Aorta (tissue), 5 donors: ENCODE results near the gene SPACA7. TPM values are rescaled to one million over a fixed set of nuclear protein-coding genes. Genes with fewer than 3 reads are reported as not detected.
A peak's percentile ranks its signal among the peaks of the same experiment; 100 is the strongest.

ENCODE experiments used
- ATAC-seq: fragments of 200-7000 bp; cut with Tn5 transposase; one replicate; pipeline ENCODE4 v1.9.1; 2022; ENCODE audit warnings: moderate library complexity; ENCODE audit not compliant: low FRiP score
- DNase-seq, 2 donors: peaks; one replicate each; pipeline ENCODE4 v3.0.0-alpha.2; 2020
- H3K27ac ChIP-seq, 2 donors: one replicate each; pipeline ENCODE4 v1.5.1; 2013; ENCODE audit warnings: low read length in 2 of 2, mild to moderate bottlenecking in 2 of 2, moderate library complexity in 2 of 2, control low read depth in 1 of 2, inconsistent platforms in 1 of 2, low read depth in 1 of 2
- H3K27me3 ChIP-seq, 2 donors: one replicate each; pipeline ENCODE4 v1.6.1; 2013; ENCODE audit warnings: control low read depth in 1 of 2, low read length in 1 of 2, mild to moderate bottlenecking in 1 of 2, moderate library complexity in 1 of 2; ENCODE audit not compliant: insufficient read depth in 2 of 2, control insufficient read depth in 1 of 2
- H3K36me3 ChIP-seq, 2 donors: one replicate each; pipeline ENCODE4 v1.6.1; 2013; ENCODE audit warnings: control low read depth in 1 of 2, low read length in 1 of 2, mild to moderate bottlenecking in 1 of 2; ENCODE audit not compliant: insufficient read depth in 2 of 2, control insufficient read depth in 1 of 2
- H3K4me1 ChIP-seq, 2 donors: one replicate each; pipeline ENCODE4 v1.6.1; 2013; ENCODE audit warnings: low read length in 2 of 2, control low read depth in 1 of 2, mild to moderate bottlenecking in 1 of 2, moderate library complexity in 1 of 2; ENCODE audit not compliant: insufficient read depth in 2 of 2, control insufficient read depth in 1 of 2
- H3K4me3 ChIP-seq, 2 donors: one replicate each; pipeline ENCODE4 v1.5.1; 2013; ENCODE audit warnings: low read length in 2 of 2, control low read depth in 1 of 2, mild to moderate bottlenecking in 1 of 2
- H3K9me3 ChIP-seq: one replicate; pipeline ENCODE4 v1.6.1; 2013; ENCODE audit warnings: mild to moderate bottlenecking, low read length; ENCODE audit not compliant: control insufficient read depth
- WGBS, 2 donors: extraction: QIAGEN DNeasy Blood & Tissue Kit; methylation state at CpG; one replicate each; pipeline ENCODE4 v1.1.7; 2013; 5-methylcytosine and 5-hydroxymethylcytosine counted together
- intact Hi-C, 2 donors: fragments of 100-400 bp; cut with DNase I; formaldehyde crosslinking; loops; one replicate each; pipeline versions ENCODE4 v1.14.2 to v1.15.0; 2022
- polyA plus RNA-seq, 2 donors: library from polyadenylated mRNA; stranded (reverse); fragments of 200-250 nt; gene quantifications; one replicate each; pipeline ENCODE4 v1.2.3, GENCODE V29; 2013
- total RNA-seq, 2 donors: library from RNA; stranded (reverse); fragmentation: NEBNext Ultra II Directional; extraction: Animal tissue kit (Norgen Biotek cat#: 25700); gene quantifications; one replicate each; pipeline ENCODE4 v1.2.1, GENCODE V29; 2021
- donor health status: healthy with polysubstance abuse.
- donor health status: Bipolar disorder and iron deficiency.
- donor health status: DM: no; HTN: no; CAD: no.
- donor health status: DM: no; HTN: no; CAD: no.
- donor health status: DM: yes; HTN: yes; CAD: no.

The SPACA7 gene
- total and polyA plus RNA-seq, 4 donors, result 0.45 TPM; not detected in 3

DNA sequence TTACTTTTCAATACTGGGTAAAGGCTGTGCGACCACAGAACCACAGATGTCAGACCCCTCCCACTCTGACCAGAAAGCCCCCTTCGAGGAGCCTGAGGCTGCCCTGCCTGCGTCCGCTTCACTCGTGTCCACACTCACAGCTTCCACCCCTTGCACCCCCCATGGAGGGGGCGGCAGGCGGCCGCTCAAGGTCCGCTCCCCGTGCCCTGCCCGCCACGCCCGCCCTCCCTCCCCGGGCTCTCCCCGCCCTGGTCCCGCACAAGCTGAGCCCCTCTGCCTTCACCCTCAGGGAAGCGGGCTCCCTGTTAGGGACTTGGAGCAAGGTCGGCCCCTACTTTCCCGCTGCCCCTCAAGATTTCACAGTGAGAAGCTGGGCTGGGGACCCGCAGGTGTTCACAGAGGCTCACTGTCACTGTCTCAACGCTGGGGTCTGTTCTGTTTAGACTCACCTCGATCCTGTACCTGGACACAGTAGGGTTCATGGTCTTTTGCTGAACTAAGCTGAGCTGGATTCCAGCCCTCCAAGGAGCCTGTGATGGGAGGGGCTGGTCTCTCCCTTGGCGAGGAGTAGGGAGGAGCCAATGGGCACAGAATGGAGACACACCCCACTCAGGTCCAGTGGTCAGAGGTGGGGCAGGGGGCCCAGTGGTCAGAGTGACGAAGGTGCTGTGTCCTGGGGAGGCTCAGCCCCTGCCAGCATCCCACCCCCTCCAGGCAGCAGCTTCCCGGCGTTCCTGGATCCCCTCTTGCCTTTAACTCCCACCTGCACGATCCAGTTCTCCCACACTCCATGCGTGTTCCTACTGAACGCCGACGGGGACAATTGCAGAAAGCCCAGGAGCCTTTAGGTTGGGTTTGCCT lies 69.5 kb downstream of the SPACA7 start:
- intact Hi-C loops, result loop anchor here (2.0 to 10.0 kb wide), 2 partner anchors 971 to 973 kb away; no protein-coding TSS in a partner anchor
- peak in 1 of 2 donors; percentile 72 for DNase-seq
- 69 to 70% methylated on average over 28 to 31 of the region's 31 CpGs for WGBS, 2 donors
- no peaks in the 10 kb centered on the region for H3K4me1 ChIP-seq
- no peak overlapping the region for H3K4me3 ChIP-seq
- no peaks in the 10 kb centered on the region for H3K9me3 ChIP-seq
- H3K36me3 ChIP-seq, result no peaks in the 10 kb centered on the region
- ATAC-seq, result no peak
- H3K27ac ChIP-seq, result no peak overlapping the region
- no peaks in the 10 kb centered on the region for H3K27me3 ChIP-seq

DNA sequence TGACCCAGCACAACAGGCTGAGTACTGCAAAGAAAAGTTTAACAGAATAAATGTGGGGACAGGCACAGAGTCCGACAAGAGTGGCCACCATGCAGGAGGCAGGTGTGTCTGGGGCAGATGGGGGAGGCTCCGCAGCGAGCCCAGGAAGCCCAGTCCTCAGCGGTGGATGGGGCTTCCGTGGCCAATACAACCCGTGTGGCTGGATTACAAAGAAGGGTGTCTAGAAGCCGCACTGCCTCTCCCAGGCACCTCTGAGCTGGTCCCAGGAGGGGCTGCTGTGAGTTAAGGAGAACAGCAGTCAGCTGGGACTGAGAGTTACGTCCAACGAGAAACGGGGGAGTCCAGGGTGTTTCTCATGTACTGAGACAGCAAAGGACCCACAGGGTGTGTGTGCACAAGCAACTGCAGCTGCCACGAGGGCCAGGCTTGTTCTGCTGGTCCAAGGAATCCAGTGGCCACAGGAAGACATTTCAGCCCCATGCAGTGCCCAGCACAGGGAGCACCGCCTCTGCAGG lies 70.2 kb downstream of the SPACA7 start:
- no peaks in the 10 kb centered on the region for H3K36me3 ChIP-seq
- H3K4me3 ChIP-seq, result no peak overlapping the region
- 61 to 69% methylated on average over 11 to 12 of the region's 12 CpGs for WGBS, 2 donors
- intact Hi-C loops, result loop anchor here in 1 of 2 donors (10.0 kb wide), 1 partner anchor 972 kb away; no protein-coding TSS in a partner anchor
- no peaks in the 10 kb centered on the region for H3K9me3 ChIP-seq
- H3K27me3 ChIP-seq, result no peaks in the 10 kb centered on the region
- DNase-seq (peak in 1 of 2 donors; percentile 59), ATAC-seq (no peak)
- H3K4me1 ChIP-seq, result no peaks in the 10 kb centered on the region
- H3K27ac ChIP-seq, result no peak overlapping the region

DNA sequence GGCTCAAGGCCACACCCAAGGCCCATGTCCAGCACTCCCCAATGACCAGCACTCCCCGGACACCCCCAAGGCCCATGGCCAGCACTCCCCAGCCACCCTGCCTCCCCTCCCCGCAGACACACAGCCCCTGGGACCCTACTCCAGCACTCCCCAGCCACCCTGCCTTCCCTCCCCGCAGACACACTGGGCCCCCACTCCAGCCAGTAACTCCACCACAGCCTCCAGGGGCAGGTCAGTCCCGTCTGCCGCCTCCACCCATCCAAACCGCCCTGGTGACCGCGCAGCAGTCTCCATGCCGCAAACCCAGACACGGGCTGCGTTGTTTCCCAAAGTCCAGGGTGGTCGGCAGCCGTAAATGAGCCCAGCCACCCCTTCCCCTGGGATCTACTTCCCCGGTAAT lies 70.7 kb downstream of the SPACA7 start:
- no peaks in the 10 kb centered on the region for H3K4me1 ChIP-seq
- no peaks in the 10 kb centered on the region for H3K36me3 ChIP-seq
- 84 to 97% methylated on average over 13 to 14 of the region's 14 CpGs for WGBS, 2 donors
- H3K4me3 ChIP-seq, result no peak overlapping the region
- ATAC-seq, result no peak
- no peak overlapping the region for H3K27ac ChIP-seq
- peak in 1 of 2 donors; percentile 47 for DNase-seq
- no peaks in the 10 kb centered on the region for H3K9me3 ChIP-seq
- intact Hi-C loops, result loop anchor here in 1 of 2 donors (10.0 kb wide), 1 partner anchor 972 kb away; no protein-coding TSS in a partner anchor
- no peaks in the 10 kb centered on the region for H3K27me3 ChIP-seq

DNA sequence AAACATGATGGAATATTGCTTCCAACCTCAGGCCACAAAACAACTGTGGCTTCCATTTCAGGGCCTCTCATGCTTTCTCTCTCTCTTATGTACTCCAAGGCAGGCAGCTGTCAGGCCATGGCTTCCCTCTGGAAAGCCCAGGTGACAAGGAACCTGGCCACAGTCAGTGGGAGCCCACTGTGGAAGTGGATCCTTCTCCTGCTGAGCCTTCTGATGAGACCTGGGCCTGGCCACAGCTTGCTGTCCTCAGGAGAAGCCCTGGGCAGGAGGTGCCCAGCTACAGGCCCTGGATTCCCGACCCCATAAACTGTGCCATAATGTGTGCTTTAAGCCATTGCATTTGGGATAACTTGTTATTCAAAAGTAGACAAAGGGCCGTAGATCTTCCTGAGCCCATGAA lies 71.2 kb downstream of the SPACA7 start:
- intact Hi-C loops, result loop anchor here in 1 of 2 donors (10.0 kb wide), 1 partner anchor 973 kb away; no protein-coding TSS in a partner anchor
- 90% methylated on average over 2 of the region's 2 CpGs for WGBS, 2 donors
- H3K27ac ChIP-seq, result no peak overlapping the region
- ATAC-seq (no peak), DNase-seq (peak in 1 of 2 donors; percentile 35)
- H3K27me3 ChIP-seq, result no peaks in the 10 kb centered on the region
- no peak overlapping the region for H3K4me3 ChIP-seq
- H3K36me3 ChIP-seq, result no peaks in the 10 kb centered on the region
- H3K9me3 ChIP-seq, result no peaks in the 10 kb centered on the region
- H3K4me1 ChIP-seq, result no peaks in the 10 kb centered on the region

DNA sequence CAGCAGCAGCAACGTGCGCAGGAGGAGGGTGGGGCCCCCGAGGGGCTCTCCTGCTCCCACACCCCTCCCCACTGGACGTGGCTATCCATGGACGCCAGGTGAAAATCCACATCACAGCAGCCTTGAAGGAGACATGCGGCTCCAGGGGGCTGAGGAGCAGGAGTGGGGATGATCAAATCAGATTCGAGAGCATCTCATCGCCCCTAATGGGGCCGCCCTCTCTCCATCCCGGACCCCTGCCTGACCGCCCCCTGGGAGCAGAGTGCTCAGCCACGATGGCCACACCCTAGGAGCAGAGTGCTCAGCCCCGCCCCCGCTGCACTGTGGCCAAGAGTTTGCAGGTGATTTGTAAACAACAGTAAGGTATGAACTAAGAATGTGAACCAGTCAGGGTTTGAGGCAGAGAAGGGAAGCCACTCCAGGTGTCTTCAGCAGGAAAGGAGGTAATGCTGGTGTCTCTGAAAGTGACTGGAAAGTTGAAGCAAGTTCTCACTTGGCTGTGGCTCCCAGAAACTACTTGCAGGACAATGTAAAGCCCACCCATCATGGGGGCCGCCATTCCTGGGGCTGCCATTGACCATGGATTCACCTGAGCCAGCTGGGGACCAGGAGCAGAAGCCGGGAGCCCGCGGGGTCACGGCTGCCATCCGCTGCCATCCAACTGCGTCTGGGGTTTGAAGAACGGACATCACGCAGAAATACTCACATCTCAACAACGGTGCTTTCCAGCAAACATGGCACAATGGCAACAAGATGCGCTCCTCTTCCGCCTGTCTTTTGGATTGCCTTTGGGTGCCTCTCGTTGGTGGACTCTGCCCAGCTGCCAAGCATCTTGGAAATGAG lies 71.8 kb downstream of the SPACA7 start:
- H3K27me3 ChIP-seq, result no peaks in the 10 kb centered on the region
- H3K4me3 ChIP-seq, result no peak overlapping the region
- no peaks in the 10 kb centered on the region for H3K9me3 ChIP-seq
- intact Hi-C loops, result loop anchor here in 1 of 2 donors (10.0 kb wide), 1 partner anchor 973 kb away; no protein-coding TSS in a partner anchor
- DNase-seq (peak in 1 of 2 donors; percentile 65), ATAC-seq (no peak)
- H3K27ac ChIP-seq, result no peak overlapping the region
- WGBS, 2 donors, result 87 to 88% methylated on average over 26 to 27 of the region's 27 CpGs
- H3K4me1 ChIP-seq, result no peaks in the 10 kb centered on the region
- H3K36me3 ChIP-seq, result no peaks in the 10 kb centered on the region

DNA sequence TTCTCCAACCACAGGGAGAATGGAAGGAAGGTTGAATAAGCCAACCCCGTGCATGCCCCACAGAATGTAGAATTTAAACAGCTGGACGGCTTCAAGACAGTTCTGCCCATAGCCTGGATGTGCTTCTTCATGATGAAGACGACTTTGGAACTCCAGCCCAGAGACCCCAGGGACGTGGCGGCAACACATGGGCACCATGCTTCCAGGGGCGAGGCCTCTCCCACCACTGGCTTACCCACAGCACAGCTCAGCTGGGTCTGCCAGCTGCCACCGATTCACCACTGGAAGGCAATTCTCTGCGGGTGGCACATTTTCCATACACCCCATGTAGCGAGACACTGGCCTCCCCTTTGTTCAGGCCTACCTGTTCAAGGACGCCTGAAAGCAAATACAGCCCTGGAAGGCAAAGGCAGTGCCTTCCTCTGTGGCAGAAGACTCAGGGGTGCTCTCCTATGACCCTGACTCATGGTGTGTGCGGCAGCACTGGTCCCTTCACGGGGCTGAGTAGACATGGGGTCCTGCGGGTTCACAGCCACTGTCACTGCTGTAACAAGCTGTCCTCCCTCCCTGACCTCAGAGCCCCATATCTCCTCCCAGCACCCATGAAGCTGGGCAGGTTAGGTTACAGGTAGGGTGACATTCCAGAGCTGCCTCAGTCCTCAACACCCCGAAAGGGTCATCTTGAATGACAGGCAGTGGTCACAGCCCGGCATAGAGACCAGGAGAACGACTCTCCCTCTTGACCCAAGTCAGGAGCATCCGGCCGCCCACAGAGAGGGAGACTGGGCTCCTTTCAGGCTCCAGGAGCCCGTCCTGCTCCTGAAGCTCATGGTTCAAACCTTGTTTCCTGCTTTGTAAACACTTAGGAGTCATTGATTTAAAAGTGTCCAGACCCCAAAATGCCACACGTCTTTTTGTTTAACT lies 72.7 kb downstream of the SPACA7 start:
- DNase-seq, result peak in 1 of 2 donors; percentile 69
- H3K36me3 ChIP-seq, result no peaks in the 10 kb centered on the region
- H3K27ac ChIP-seq, result no peak overlapping the region
- H3K4me1 ChIP-seq, result no peaks in the 10 kb centered on the region
- no peaks in the 10 kb centered on the region for H3K9me3 ChIP-seq
- ATAC-seq, result no peak
- no peaks in the 10 kb centered on the region for H3K27me3 ChIP-seq
- no peak overlapping the region for H3K4me3 ChIP-seq
- intact Hi-C loops, result loop anchor here in 1 of 2 donors (10.0 kb wide), 1 partner anchor 974 kb away; no protein-coding TSS in a partner anchor
- 83 to 88% methylated on average over 20 of the region's 20 CpGs for WGBS, 2 donors

DNA sequence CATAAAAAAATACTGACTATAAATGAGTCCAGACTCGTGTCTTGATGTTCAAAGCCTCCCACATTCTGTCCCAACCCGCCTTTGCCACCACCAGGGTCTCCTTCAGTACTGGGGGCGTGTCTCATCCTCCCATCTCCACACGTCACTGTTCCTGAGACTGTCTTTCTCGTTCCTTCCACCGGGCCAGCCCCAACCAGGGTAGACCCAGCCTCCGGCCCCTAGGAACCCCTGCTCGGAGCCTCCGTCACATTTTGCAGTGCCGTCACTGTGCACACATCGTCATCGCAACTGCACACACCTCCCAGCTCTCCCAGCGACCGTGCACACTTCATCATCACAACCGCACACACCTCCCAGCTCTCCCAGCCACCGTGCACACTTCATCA lies 73.4 kb downstream of the SPACA7 start:
- H3K36me3 ChIP-seq, result no peaks in the 10 kb centered on the region
- H3K4me3 ChIP-seq, result no peak overlapping the region
- no peaks in the 10 kb centered on the region for H3K27me3 ChIP-seq
- H3K27ac ChIP-seq, result no peak overlapping the region
- intact Hi-C loops, result loop anchor here in 1 of 2 donors (10.0 kb wide), 1 partner anchor 975 kb away; no protein-coding TSS in a partner anchor
- 83 to 86% methylated on average over 15 to 16 of the region's 16 CpGs for WGBS, 2 donors
- peak in 1 of 2 donors; percentile 47 for DNase-seq
- no peak for ATAC-seq
- H3K4me1 ChIP-seq, result no peaks in the 10 kb centered on the region
- H3K9me3 ChIP-seq, result no peaks in the 10 kb centered on the region
